ENCODE measurements around the gene TXLNG.

GRCh38 chrX:16838202-16839066 is 52.2 kb downstream of the TXLNG start:
- TF ChIP-seq EP300 (IDR thresholded peaks at IDR 0.05) (no peak), CTCF (IDR thresholded peaks at IDR 0.05) (no peak), POLR2A (IDR thresholded peaks at IDR 0.05) (no peak), POLR2AphosphoS5 (IDR thresholded peaks at IDR 0.05) (no peak)

Data from upper lobe of left lung (tissue), 4 donors.